ENCODE data around the gene TRMT112.
A peak's percentile ranks its signal among the peaks of the same experiment; 100 is the strongest.
"Not testable (repeated sequence)": the region's sequence is repeated elsewhere in the genome, so short reads cannot be mapped to it uniquely, and the experiment has no call there.

The TRMT112 gene

DNA sequence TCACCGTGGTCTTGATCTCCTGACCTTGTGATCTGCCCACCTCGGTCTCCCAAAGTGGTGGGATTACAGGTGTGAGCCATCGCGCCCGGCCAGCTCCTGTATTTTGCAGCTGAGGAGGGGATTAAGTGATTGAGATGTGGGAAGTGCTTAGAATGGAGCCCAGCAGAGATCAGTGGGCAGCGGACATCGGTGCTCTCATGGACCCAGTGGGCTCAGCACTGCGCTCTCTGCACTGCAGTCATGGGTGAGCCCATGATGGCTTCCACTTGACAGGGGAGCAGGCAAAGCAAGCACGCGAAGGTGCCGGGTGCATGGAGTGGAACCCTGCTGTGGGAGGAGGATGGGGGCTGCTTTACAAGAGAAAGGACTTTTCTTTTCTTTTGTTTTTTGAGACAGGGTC, 13.5 kb upstream of the TRMT112 start:
- TF ChIP-seq, protein P1, sequence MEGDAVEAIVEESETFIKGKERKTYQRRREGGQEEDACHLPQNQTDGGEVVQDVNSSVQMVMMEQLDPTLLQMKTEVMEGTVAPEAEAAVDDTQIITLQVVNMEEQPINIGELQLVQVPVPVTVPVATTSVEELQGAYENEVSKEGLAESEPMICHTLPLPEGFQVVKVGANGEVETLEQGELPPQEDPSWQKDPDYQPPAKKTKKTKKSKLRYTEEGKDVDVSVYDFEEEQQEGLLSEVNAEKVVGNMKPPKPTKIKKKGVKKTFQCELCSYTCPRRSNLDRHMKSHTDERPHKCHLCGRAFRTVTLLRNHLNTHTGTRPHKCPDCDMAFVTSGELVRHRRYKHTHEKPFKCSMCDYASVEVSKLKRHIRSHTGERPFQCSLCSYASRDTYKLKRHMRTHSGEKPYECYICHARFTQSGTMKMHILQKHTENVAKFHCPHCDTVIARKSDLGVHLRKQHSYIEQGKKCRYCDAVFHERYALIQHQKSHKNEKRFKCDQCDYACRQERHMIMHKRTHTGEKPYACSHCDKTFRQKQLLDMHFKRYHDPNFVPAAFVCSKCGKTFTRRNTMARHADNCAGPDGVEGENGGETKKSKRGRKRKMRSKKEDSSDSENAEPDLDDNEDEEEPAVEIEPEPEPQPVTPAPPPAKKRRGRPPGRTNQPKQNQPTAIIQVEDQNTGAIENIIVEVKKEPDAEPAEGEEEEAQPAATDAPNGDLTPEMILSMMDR (conservative IDR thresholded peaks at IDR 0.05; ENCODE audit: low read depth): no peak
- ChIA-PET CTCF (interaction anchor here (0.6 to 2.6 kb wide), 4 partner anchors 11 to 561 kb away, joined by 4 to 34 read pairs (median 16); partner anchors contain the start of genes PRDX5 and TRMT112), POLR2A (ENCODE audit: low non-redundant PET) (interaction anchor here (2.2 kb wide), 1 partner anchor 13 kb away, joined by 17 read pairs; the partner anchor contains the start of genes PRDX5 and TRMT112)
- H3K27ac ChIP-seq: peak overlapping the region; percentile 98
- DNase-seq (ENCODE audit: low spot score): no peak

DNA sequence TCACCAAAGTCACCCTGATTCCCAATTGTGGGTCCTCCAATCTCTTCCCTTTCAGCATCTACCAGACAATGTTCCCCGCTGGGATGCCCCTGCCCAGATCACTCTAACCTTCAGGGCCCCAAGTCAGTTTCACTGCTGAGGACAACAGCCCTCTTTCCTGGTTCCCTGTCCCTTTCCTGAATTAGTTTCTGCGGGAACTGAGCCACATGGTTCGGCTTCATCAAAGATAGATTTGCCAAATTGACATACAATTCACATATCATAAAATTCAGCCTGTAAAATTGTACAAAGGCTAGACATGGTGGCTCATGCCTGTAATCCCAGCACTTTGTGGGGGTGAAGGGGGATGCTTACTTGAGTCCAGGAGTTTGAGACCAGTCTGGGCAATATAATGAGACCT, 10.6 kb upstream of the TRMT112 start:
- DNase-seq (ENCODE audit: low spot score): no peak
- H3K27ac ChIP-seq: peak overlapping the region; percentile 98
- ChIA-PET POLR2A (ENCODE audit: low non-redundant PET) (no interaction called here), CTCF (no interaction called here)
- TF ChIP-seq, protein P1 (conservative IDR thresholded peaks at IDR 0.05; ENCODE audit: low read depth): no peak

DNA sequence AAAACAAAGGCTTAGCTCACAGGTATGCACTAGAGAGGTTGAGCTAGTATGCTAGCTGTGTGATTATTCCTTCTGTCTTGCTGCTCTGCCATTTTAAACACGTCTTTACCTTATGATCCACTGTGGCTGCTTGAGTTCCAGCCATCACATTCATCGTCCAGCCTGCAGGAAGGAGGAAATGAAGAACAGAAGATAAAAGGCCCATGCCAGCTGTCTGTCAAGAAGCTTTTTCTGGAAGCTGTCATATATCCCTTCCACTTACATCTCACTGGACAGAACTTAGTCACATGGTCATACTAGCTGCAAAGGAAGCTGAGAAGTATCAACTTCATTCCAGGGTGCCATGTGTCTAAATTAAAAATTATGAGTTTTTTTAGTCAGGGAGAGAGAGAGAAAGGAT, 10.0 kb upstream of the TRMT112 start:
- peak overlapping the region; percentile 98; the same call in 1 of the 2 replicates for H3K27ac ChIP-seq
- POLR2A ChIA-PET (ENCODE audit: low non-redundant PET): no interaction called here
- CTCF ChIA-PET: no interaction called here
- TF ChIP-seq, protein P1 (conservative IDR thresholded peaks at IDR 0.05; ENCODE audit: low read depth): no peak
- DNase-seq (ENCODE audit: low spot score): no peak

DNA sequence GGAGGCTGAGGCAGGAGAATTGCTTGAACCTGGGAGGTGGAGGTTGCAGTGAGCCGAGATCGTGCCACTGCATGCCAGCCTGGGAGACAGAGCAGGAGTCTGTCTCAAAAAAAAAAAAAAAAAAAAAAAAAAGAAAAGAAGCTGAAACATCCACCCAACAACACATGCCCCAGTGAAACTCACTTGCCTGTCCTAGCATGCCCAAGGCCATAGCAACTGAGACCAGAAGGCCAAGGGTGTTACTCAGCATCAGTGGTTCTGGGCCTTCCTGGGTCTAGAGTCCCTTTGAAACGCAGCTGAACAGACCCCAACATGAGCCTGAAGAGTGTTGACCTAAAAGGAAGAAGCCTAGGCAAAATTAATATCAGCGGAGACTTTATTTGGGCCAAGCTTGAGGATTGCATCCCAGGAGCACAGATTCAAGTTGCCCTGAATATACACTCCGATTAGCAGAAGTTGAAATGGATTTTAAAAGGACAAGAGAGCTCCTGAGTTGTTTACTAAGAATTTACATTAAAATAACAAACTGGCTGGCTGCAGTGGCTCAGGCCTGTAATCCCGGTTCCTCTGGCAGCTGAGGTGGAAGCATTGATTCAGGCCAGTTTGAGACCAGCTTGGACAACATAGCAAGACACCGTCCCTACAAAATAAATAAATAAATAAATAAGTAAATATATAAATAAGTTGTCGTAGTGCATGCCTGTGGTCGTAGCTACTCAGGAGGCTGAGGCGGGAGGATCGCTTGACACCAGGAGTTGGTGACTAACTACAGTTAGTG, 7.5 kb upstream of the TRMT112 start:
- ChIA-PET CTCF (interaction anchor here (1.5 kb wide), 1 partner anchor 30 kb away, joined by 10 read pairs; no protein-coding TSS in a partner anchor), POLR2A (ENCODE audit: low non-redundant PET) (interaction anchor here (0.6 to 0.7 kb wide), 5 partner anchors 8 to 95 kb away, joined by 3 to 4 read pairs (median 3); partner anchors contain the start of genes DNAJC4 and FKBP2)
- peak overlapping the region; percentile 100 for H3K27ac ChIP-seq
- DNase-seq (ENCODE audit: low spot score): peak; percentile 76
- TF ChIP-seq, protein P1 (conservative IDR thresholded peaks at IDR 0.05; ENCODE audit: low read depth): no peak

DNA sequence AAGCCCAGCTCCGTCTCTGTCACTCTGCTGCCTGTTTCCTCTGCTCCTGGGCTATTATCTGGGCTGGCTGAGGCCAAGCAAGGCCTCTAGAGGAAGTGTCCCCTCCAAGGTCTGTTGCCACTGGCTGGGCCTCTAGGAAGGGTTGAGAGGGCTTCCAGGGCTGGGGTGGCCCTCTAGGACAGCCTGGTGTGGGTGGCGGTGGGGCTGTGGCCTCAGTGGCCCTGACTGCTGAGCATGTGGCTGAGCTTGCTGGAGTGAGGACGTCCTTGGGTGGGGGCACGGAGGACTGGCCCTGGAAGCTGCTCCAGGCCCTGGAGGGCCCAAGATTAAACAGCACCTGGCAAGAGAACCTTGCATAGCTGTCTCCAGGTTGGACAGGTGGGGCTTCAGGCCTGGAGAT, 6.6 kb upstream of the TRMT112 start:
- CTCF ChIA-PET: interaction anchor here (0.9 to 2.9 kb wide), 3 partner anchors 8 to 31 kb away, joined by 3 to 11 read pairs (median 10); no protein-coding TSS in a partner anchor
- not testable (repeated sequence) for DNase-seq (ENCODE audit: low spot score)

DNA sequence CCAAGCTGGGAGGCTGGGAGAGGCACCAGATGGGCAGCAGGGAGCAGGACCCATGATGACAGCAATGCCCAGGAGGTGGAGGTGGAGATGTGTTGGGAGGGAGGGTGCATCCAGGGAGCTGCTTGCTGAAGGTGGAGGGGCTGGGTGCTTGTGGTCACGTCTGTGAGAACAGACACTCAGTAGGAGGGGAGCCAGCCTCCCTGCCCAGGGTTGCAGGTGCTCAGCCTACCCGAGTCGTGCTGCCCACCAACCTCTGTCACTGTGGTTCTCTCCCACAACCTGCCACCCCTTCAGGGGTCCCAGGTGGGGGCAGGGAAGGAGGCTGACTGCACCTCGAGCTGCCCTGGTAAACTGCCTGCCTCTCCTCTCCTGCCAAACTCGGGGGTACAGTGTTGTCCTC, 6.0 kb upstream of the TRMT112 start:
- DNase-seq (ENCODE audit: low spot score): no peak
- CTCF ChIA-PET: interaction anchor here (0.9 to 2.9 kb wide), 4 partner anchors 9 to 32 kb away, joined by 3 to 11 read pairs (median 8); no protein-coding TSS in a partner anchor
- TF ChIP-seq, protein P1 (conservative IDR thresholded peaks at IDR 0.05; ENCODE audit: low read depth): no peak
- peak overlapping the region; percentile 100 for H3K27ac ChIP-seq
- POLR2A ChIA-PET (ENCODE audit: low non-redundant PET): no interaction called here

More for the DNA sequence above, 6.6 kb upstream of the TRMT112 start:
- peak overlapping the region; percentile 100 for H3K27ac ChIP-seq
- POLR2A ChIA-PET (ENCODE audit: low non-redundant PET): not testable (repeated sequence)

DNA sequence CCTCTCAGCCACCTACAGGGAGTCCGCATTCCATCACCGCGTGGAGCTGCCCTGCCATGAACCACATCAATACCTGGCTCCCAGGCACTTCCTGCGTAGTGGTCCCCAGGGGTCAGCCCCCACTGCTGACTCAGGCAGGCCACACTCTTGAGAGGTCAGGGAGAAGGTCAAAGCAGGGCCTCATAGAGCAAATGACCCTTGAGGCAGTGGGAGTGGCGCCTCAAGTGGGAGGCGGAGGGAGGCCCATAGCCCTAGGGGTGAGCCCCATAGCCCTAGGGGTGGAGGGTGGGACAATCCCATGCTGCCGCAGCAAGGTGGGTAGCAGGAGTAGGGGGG, 5.5 kb upstream of the TRMT112 start:
- peak overlapping the region; percentile 100 for H3K27ac ChIP-seq
- no peak for DNase-seq (ENCODE audit: low spot score)
- ChIA-PET CTCF (interaction anchor here (1.7 to 2.9 kb wide), 2 partner anchors 9 to 20 kb away, joined by 6 to 11 read pairs; no protein-coding TSS in a partner anchor), POLR2A (ENCODE audit: low non-redundant PET) (no interaction called here)
- TF ChIP-seq, protein P1 (conservative IDR thresholded peaks at IDR 0.05; ENCODE audit: low read depth): no peak
